Measurements from ENCODE around the gene LUC7L2. TPM values are rescaled to one million over a fixed set of nuclear protein-coding genes. Genes with fewer than 3 reads are reported as not detected.

The LUC7L2 gene
- total and polyA plus RNA-seq, 2 of the 8 experiments (the other 6 are each of a cell fraction or from before 2014, with no cell fraction given): 22.9 to 67.8 TPM

DNA sequence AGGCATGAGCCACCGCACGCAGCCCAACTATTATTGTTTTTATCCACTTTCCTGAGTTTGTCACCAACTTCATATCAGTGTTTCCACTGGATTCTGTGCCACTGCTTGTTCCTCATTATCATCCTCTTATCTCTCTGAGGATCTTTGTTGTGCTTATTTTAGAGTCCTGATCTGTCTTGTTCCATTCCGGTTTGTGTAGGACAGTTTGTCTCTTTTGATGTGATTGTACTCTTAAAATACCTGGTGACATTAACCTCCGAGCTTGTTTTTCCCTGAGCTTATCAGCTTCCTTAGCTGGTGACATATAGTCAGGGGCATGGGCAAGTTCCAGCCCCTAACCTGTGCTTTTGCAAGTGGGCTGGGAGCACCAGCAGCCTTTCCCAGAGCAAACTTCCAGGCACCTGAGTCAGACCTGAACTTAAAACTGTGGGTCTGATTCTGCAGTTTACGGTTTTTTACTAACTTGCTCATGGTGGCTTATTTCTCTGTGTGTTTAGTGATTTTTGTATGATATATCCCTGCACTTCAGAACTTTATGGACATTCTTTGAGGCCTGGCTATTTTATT lies 41.7 kb upstream of the LUC7L2 start:
- DNase-seq (ENCODE audit: low read depth in 1 of 2, low spot score in 2 of 2) (peak in 1 of 2 experiments; percentile 22), FAIRE-seq (no peak)
- Histone ChIP-seq H2BK120ac (replicated peaks; ENCODE audit: low read depth, low read length) (no peak overlapping the region), H3K4me2 (ENCODE audit: insufficient read depth in 1 of 2, low read depth in 2 of 2, low read length in 2 of 2) (no peak overlapping the region), H3K9me3 (ENCODE audit: insufficient read depth in 2 of 2, low read depth in 1 of 2, low read length in 1 of 2) (no peaks in the 10 kb centered on the region), H2AFZ (ENCODE audit: low read length) (no peak overlapping the region), H3K14ac (ENCODE audit: insufficient read length) (no peak overlapping the region), H3K36me3 (ENCODE audit: control insufficient read depth in 2 of 4, insufficient read depth in 4 of 4, low read length in 3 of 4) (no peaks in the 10 kb centered on the region), H2BK15ac (ENCODE audit: low read length) (no peak overlapping the region), H3K79me1 (ENCODE audit: low read depth, low read length) (no peaks in the 10 kb centered on the region), H3K4me1 (replicated peaks in 1 of 4; ENCODE audit: control insufficient read depth in 3 of 4, insufficient read depth in 4 of 4, low read length in 3 of 4) (peaks cover 0 to 4% (median 0%) of the 10 kb centered on the region in 4 experiments; a peak in 4 of 7 replicates), H2BK12ac (ENCODE audit: low read depth, low read length) (no peak overlapping the region), H2BK20ac (ENCODE audit: low read length) (no peak overlapping the region), H4K5ac (ENCODE audit: insufficient read length, low read depth, low read length) (no peak overlapping the region), H4K20me1 (replicated peaks in 1 of 2; ENCODE audit: control insufficient read depth in 1 of 2, insufficient read depth in 2 of 2, low read length in 2 of 2) (no peaks in the 10 kb centered on the region), H3K4ac (replicated peaks; ENCODE audit: insufficient read length, low read depth, low read length) (no peak overlapping the region), H3K23me2 (ENCODE audit: low read depth, low read length) (no peaks in the 10 kb centered on the region), H2AK5ac (ENCODE audit: low read depth, low read length) (no peak overlapping the region), H4K8ac (ENCODE audit: extremely low read depth, insufficient read depth, low read length) (no peak overlapping the region), H3K27me3 (replicated peaks in 1 of 4; ENCODE audit: control insufficient read depth in 3 of 4, extremely low read depth in 1 of 4, insufficient read depth in 3 of 4, low read length in 3 of 4) (no peaks in the 10 kb centered on the region), H2BK5ac (ENCODE audit: low read depth, low read length) (no peak overlapping the region), H3K9ac (replicated peaks in 1 of 4; ENCODE audit: extremely low read depth in 1 of 4, low read depth in 3 of 4, low read length in 3 of 4) (no peak overlapping the region), H3K27ac (ENCODE audit: low read depth, low read length) (no peak overlapping the region), H3K4me3 (ENCODE audit: extremely low read depth in 1 of 4, insufficient read depth in 2 of 4, low read depth in 3 of 4, low read length in 4 of 4) (no peak overlapping the region), H3K18ac (ENCODE audit: extremely low read depth, low read length) (no peak overlapping the region), H3K56ac (replicated peaks; ENCODE audit: insufficient read length, low read depth, low read length) (no peak overlapping the region), H4K91ac (replicated peaks; ENCODE audit: insufficient read length, low read length) (no peak overlapping the region), H3K23ac (ENCODE audit: insufficient read length) (no peak overlapping the region), H3K79me2 (ENCODE audit: control insufficient read depth in 1 of 2, insufficient read depth in 2 of 2, low read length in 2 of 2) (no peaks in the 10 kb centered on the region)
- TF ChIP-seq BCL11A (IDR thresholded peaks at IDR 0.05; ENCODE audit: low read depth in 2 of 2, low read length in 2 of 2): no peak
- no peak for TF ChIP-seq JUND (IDR thresholded peaks at IDR 0.05; ENCODE audit: low read length)
- no peak for TF ChIP-seq NRF1 (IDR thresholded peaks at IDR 0.05; ENCODE audit: low read depth, low read length)
- no peak for TF ChIP-seq CHD2 (IDR thresholded peaks at IDR 0.05; ENCODE audit: low read length)
- no peak for TF ChIP-seq CTBP2 (IDR thresholded peaks at IDR 0.05; ENCODE audit: borderline replicate concordance, insufficient read depth, insufficient read length, low read length)
- no peak for TF ChIP-seq TBP (IDR thresholded peaks at IDR 0.05; ENCODE audit: low read depth, low read length)
- TF ChIP-seq BRCA1 (IDR thresholded peaks at IDR 0.05; ENCODE audit: low read depth, low read length): no peak
- ChIA-PET CTCF (ENCODE audit: partially characterized antibody) (interaction anchor here (0.6 kb wide), 1 partner anchor 1166 kb away, joined by 3 read pairs; no protein-coding TSS in a partner anchor), POLR2A (ENCODE audit: partially characterized antibody) (no interaction called here)
- WGBS, 2 experiments (ENCODE audit: extremely low coverage in 1 of 2, insufficient coverage in 1 of 2, insufficient read length in 1 of 2, insufficient replicate concordance in 2 of 2, low coverage in 1 of 2, low lambda C conversion rate in 2 of 2, missing lambda C conversion rate in 1 of 2): 91% methylated on average over 5 of the region's 5 CpGs; no CpG with 5 or more reads in 1 of the 2 experiments

Data from H1 (cell line).